Measurements from ENCODE around the gene TUT4.
A peak's percentile ranks its signal among the peaks of the same experiment; 100 is the strongest.

The TUT4 gene

DNA sequence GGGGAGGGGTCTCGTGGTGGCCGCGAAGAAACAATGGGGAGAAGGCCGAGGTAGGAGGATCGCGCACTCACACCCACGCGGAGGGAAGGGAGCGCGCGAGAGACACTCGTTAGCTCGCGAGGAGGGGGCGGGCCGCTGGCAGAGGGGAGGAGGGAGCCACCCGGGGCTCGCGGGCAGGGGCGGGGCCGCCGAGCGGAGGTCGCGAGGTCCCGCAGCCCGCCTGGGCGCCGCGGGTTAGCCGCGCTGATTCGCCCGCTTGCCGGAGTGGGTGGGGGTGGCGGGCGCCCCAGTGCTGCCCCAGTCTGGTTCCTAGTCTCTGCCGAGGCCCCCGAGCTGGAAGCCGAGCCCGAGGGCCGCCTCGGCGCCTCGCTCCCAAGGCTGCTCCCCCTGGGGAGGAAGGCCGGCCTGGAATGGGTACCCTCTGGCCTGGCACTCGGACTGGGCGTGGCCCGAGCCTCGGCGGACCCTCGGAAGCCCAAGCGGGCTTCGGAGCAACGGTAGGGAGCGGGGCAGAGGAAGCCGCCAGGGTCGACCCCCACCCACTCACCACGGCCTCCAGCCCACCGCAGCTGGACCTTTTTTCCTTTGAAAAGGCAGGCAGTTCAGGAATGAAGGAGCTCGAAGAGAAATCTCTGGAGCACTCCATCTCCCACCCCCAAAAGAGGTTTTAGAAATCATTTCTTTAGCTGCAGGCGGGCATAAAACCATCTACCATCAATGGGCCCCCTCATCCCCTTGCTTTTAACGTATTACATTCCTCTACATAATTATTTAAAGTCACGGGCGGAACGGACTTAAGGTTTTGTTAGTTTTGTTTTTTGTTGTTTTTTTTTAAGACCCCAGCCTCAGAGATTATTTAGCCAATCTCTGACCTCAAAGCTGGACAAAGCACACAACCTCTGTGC is 722 bp upstream of the TUT4 start:
- TF ChIP-seq, protein P1, sequence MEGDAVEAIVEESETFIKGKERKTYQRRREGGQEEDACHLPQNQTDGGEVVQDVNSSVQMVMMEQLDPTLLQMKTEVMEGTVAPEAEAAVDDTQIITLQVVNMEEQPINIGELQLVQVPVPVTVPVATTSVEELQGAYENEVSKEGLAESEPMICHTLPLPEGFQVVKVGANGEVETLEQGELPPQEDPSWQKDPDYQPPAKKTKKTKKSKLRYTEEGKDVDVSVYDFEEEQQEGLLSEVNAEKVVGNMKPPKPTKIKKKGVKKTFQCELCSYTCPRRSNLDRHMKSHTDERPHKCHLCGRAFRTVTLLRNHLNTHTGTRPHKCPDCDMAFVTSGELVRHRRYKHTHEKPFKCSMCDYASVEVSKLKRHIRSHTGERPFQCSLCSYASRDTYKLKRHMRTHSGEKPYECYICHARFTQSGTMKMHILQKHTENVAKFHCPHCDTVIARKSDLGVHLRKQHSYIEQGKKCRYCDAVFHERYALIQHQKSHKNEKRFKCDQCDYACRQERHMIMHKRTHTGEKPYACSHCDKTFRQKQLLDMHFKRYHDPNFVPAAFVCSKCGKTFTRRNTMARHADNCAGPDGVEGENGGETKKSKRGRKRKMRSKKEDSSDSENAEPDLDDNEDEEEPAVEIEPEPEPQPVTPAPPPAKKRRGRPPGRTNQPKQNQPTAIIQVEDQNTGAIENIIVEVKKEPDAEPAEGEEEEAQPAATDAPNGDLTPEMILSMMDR (IDR thresholded peaks at IDR 0.05; ENCODE audit: borderline replicate concordance, control extremely low read depth, extremely low read depth, insufficient read depth, missing control alignments), result no peak
- peak; percentile 93 for DNase-seq (ENCODE audit: low spot score)

GRCh38 chr1:52552236-52552504 is 722 bp downstream of the TUT4 start:
- TF ChIP-seq, protein P1 (IDR thresholded peaks at IDR 0.05; ENCODE audit: borderline replicate concordance, control extremely low read depth, extremely low read depth, insufficient read depth, missing control alignments), result peak; percentile 5
- in situ Hi-C loops (cut with MboI; ENCODE audit: low sequenced_read_pairs, unreplicated experiment), result no loop called here
- peak; percentile 42 for DNase-seq (ENCODE audit: low spot score)

More for the DNA sequence above, 722 bp upstream of the TUT4 start:
- in situ Hi-C loops (cut with MboI; ENCODE audit: low sequenced_read_pairs, unreplicated experiment), result no loop called here

GRCh38 chr1:52551507-52552235 is 1.2 kb downstream of the TUT4 start:
- TF ChIP-seq, protein P1 (IDR thresholded peaks at IDR 0.05; ENCODE audit: borderline replicate concordance, control extremely low read depth, extremely low read depth, insufficient read depth, missing control alignments), result no peak
- in situ Hi-C loops (cut with MboI; ENCODE audit: low sequenced_read_pairs, unreplicated experiment), result no loop called here
- DNase-seq (ENCODE audit: low spot score), result no peak

- in situ Hi-C loops (cut with MboI; ENCODE audit: low sequenced_read_pairs, unreplicated experiment), result no loop called here
- TF ChIP-seq, protein P1 (IDR thresholded peaks at IDR 0.05; ENCODE audit: borderline replicate concordance, control extremely low read depth, extremely low read depth, insufficient read depth, missing control alignments), result no peak
- no peak for DNase-seq (ENCODE audit: low spot score)
Measured at GRCh38 chr1:52550447-52550846, 2.4 kb downstream of the TUT4 start.

GRCh38 chr1:52549267-52549666 is 3.6 kb downstream of the TUT4 start:
- TF ChIP-seq, protein P1 (IDR thresholded peaks at IDR 0.05; ENCODE audit: borderline replicate concordance, control extremely low read depth, extremely low read depth, insufficient read depth, missing control alignments), result no peak
- in situ Hi-C loops (cut with MboI; ENCODE audit: low sequenced_read_pairs, unreplicated experiment), result no loop called here
- no peak for DNase-seq (ENCODE audit: low spot score)

- no peak for DNase-seq (ENCODE audit: low spot score)
- in situ Hi-C loops (cut with MboI; ENCODE audit: low sequenced_read_pairs, unreplicated experiment), result no loop called here
- TF ChIP-seq, protein P1 (IDR thresholded peaks at IDR 0.05; ENCODE audit: borderline replicate concordance, control extremely low read depth, extremely low read depth, insufficient read depth, missing control alignments), result no peak
Measured at GRCh38 chr1:52546852-52547251, 6.0 kb downstream of the TUT4 start.

Measured in GM13976 (cell line).